Skeletal muscle tissue (tissue), 4 donors: Measurements from ENCODE around the gene TCAP. TPM values are rescaled to one million over a fixed set of nuclear protein-coding genes. Genes with fewer than 3 reads are reported as not detected.

ENCODE experiments used
- H3K27ac ChIP-seq: one replicate; pipeline ENCODE4 v1.7.0; 2013; ENCODE audit warnings: mild to moderate bottlenecking, low read depth, low read length, inconsistent platforms
- H3K27me3 ChIP-seq, 3 donors: one replicate each; pipeline ENCODE4 v1.7.0; 2013; ENCODE audit warnings: low read length in 3 of 3; ENCODE audit not compliant: control insufficient read depth in 3 of 3, insufficient read depth in 3 of 3
- H3K36me3 ChIP-seq, 3 donors: one replicate each; pipeline ENCODE4 v1.7.0; 2013; ENCODE audit warnings: low read length in 3 of 3; ENCODE audit not compliant: control insufficient read depth in 3 of 3, insufficient read depth in 3 of 3
- H3K4me1 ChIP-seq, 3 donors: one replicate each; pipeline ENCODE4 v1.7.0; 2013; ENCODE audit warnings: low read length in 3 of 3, mild to moderate bottlenecking in 3 of 3; ENCODE audit not compliant: control insufficient read depth in 3 of 3, insufficient read depth in 3 of 3
- H3K4me3 ChIP-seq, 3 donors: one replicate each; pipeline ENCODE4 v1.7.0; 2013; ENCODE audit warnings: low read length in 3 of 3
- H3K9ac ChIP-seq, 3 donors: one replicate each; pipeline ENCODE4 v1.7.0; 2013; ENCODE audit warnings: low read length in 3 of 3, mild to moderate bottlenecking in 3 of 3, moderate library complexity in 2 of 3, low read depth in 1 of 3
- H3K9me3 ChIP-seq, 3 donors: one replicate each; pipeline ENCODE4 v1.7.0; 2013; ENCODE audit warnings: low read length in 3 of 3; ENCODE audit not compliant: control insufficient read depth in 3 of 3
- total RNA-seq: library from RNA; depleted of rRNA; stranded (reverse); fragments of >200 nt; gene quantifications from one replicate; pipeline ENCODE4 v1.2.3, GENCODE V29; 2014
- donor health status: Osteomylitis.

TCAP gene
- total RNA-seq, 1 donor from 2014 or later = 78.8 TPM

GRCh38 chr17:39659279-39660010, 5.7 kb upstream of the TCAP start:
- Histone ChIP-seq H3K27me3 (no peaks in the 10 kb centered on the region), H3K27ac (peak overlapping the region; percentile 32), H3K4me1 (peaks cover 49 to 74% (median 71%) of the 10 kb centered on the region in 3 donors), H3K9ac (peak overlapping the region in 1 of 3 donors; percentile 77), H3K36me3 (peaks cover 0 to 8% (median 3%) of the 10 kb centered on the region in 3 donors), H3K9me3 (no peaks in the 10 kb centered on the region), H3K4me3 (peak overlapping the region in 1 of 3 donors; percentile 35)

DNA sequence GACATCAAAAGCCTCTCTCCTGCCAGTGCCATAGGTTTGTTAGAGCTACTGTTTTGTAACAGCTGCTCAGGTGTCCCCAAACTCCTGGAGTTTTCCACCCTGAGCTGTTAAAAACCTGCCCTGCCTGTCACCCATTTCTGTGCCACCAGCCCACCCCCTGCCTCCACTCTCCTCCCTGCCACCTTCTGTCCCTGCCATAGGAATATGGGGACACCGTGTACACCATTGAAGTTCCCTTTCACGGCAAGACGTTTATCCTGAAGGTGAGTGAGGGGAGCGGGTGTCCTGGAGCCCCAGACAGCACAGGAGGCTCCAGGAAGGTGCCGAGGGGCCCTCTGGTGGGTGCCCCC, 5.2 kb upstream of the TCAP start:
- peak overlapping the region; percentile 32 for H3K27ac ChIP-seq
- H3K4me1 ChIP-seq = peaks cover 52 to 76% (median 75%) of the 10 kb centered on the region in 3 donors
- H3K4me3 ChIP-seq = peak overlapping the region in 2 of 3 donors; percentile 35
- peak overlapping the region; percentile 19 to 77 (median 44) for H3K9ac ChIP-seq
- H3K9me3 ChIP-seq = no peaks in the 10 kb centered on the region
- no peaks in the 10 kb centered on the region for H3K27me3 ChIP-seq
- H3K36me3 ChIP-seq = peaks cover 0 to 8% (median 3%) of the 10 kb centered on the region in 3 donors

DNA sequence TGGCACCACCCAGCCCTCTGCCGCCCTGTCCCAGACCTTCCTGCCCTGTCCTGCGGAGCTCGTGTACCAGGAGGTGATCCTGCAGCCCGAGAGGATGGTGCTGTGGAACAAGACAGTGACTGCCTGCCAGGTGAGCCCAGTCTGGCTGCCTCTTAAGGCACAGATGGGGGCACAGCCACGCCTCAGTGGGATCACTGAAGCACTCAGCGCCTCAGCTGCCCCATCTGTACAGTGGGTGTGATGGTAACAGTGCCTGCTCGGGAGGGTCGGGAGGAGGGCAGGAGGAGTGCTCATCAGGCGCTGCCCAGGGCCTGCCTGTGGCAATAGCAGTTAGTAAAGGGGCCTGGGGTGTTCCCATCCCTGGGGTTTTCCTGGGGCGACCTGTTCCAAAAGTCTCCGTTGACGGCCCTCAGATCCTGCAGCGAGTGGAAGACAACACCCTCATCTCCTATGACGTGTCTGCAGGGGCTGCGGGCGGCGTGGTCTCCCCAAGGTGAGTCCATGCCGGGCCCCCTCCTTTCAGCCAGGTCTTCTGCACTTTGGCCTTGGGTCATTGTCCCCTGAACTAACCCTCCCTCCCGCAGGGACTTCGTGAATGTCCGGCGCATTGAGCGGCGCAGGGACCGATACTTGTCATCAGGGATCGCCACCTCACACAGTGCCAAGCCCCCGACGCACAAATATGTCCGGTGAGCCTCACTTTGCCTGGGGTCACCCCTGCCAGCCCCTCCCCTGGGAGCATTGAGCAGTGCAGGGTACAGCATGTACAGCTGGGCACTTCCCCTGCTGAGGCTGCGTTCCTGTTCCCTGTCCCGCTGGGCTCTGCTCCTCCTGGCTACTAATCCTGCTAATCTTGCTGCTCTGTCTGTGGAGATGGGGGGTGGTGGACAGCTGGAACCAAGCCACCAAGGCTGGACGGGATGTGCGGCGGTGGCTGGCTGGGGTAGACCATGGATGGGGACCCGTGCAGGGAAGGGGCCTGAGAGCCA, 4.5 kb upstream of the TCAP start:
- peaks cover 52 to 81% (median 76%) of the 10 kb centered on the region in 3 donors for H3K4me1 ChIP-seq

GRCh38 chr17:39661744-39662541, 3.2 kb upstream of the TCAP start:
- Histone ChIP-seq H3K4me3 (no peak overlapping the region), H3K9ac (peak overlapping the region in 2 of 3 donors; percentile 45 to 77), H3K27me3 (no peaks in the 10 kb centered on the region), H3K4me1 (peaks cover 52 to 93% (median 82%) of the 10 kb centered on the region in 3 donors), H3K36me3 (peaks cover 6 to 12% (median 11%) of the 10 kb centered on the region in 3 donors), H3K9me3 (no peaks in the 10 kb centered on the region), H3K27ac (peak overlapping the region; percentile 72)

More for the DNA sequence above, 4.5 kb upstream of the TCAP start:
- Histone ChIP-seq H3K9me3 (no peaks in the 10 kb centered on the region), H3K27me3 (no peaks in the 10 kb centered on the region), H3K4me3 (peak overlapping the region; percentile 24 to 58 (median 35)), H3K27ac (peak overlapping the region; percentile 32), H3K9ac (peak overlapping the region; percentile 40 to 77 (median 47)), H3K36me3 (peaks cover 3 to 8% (median 4%) of the 10 kb centered on the region in 3 donors)

DNA sequence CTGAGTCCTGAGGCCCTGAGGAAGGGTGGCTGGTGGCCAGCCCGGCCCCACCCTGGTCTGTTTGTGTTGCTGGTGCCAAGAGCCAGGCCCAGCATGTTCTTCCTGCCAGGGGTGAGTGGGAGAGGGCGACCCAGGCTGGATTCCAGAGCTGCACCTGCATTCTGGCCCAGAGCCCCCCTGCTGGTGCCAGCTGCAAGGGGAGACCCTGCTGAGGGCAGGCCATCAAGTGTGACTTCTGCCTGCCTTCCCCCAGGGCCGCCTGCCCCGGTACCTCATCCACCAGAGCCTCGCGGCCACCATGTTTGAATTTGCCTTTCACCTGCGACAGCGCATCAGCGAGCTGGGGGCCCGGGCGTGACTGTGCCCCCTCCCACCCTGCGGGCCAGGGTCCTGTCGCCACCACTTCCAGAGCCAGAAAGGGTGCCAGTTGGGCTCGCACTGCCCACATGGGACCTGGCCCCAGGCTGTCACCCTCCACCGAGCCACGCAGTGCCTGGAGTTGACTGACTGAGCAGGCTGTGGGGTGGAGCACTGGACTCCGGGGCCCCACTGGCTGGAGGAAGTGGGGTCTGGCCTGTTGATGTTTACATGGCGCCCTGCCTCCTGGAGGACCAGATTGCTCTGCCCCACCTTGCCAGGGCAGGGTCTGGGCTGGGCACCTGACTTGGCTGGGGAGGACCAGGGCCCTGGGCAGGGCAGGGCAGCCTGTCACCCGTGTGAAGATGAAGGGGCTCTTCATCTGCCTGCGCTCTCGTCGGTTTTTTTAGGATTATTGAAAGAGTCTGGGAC, 2.4 kb upstream of the TCAP start:
- Histone ChIP-seq H3K4me1 (peaks cover 49 to 93% (median 82%) of the 10 kb centered on the region in 3 donors), H3K27me3 (no peaks in the 10 kb centered on the region), H3K36me3 (peaks cover 3 to 12% (median 11%) of the 10 kb centered on the region in 3 donors), H3K27ac (peak overlapping the region; percentile 72), H3K9ac (peak overlapping the region; percentile 32 to 77 (median 57)), H3K4me3 (peak overlapping the region in 1 of 3 donors; percentile 41), H3K9me3 (no peaks in the 10 kb centered on the region)

GRCh38 chr17:39663340-39663687, 1.8 kb upstream of the TCAP start:
- H3K9ac ChIP-seq = peak overlapping the region in 2 of 3 donors; percentile 57 to 100
- H3K4me1 ChIP-seq = peaks cover 50 to 89% (median 76%) of the 10 kb centered on the region in 3 donors
- peak overlapping the region in 2 of 3 donors; percentile 41 to 91 for H3K4me3 ChIP-seq
- H3K27ac ChIP-seq = peak overlapping the region; percentile 72
- no peaks in the 10 kb centered on the region for H3K27me3 ChIP-seq
- peaks cover 2 to 12% (median 11%) of the 10 kb centered on the region in 3 donors for H3K36me3 ChIP-seq
- H3K9me3 ChIP-seq = no peaks in the 10 kb centered on the region

DNA sequence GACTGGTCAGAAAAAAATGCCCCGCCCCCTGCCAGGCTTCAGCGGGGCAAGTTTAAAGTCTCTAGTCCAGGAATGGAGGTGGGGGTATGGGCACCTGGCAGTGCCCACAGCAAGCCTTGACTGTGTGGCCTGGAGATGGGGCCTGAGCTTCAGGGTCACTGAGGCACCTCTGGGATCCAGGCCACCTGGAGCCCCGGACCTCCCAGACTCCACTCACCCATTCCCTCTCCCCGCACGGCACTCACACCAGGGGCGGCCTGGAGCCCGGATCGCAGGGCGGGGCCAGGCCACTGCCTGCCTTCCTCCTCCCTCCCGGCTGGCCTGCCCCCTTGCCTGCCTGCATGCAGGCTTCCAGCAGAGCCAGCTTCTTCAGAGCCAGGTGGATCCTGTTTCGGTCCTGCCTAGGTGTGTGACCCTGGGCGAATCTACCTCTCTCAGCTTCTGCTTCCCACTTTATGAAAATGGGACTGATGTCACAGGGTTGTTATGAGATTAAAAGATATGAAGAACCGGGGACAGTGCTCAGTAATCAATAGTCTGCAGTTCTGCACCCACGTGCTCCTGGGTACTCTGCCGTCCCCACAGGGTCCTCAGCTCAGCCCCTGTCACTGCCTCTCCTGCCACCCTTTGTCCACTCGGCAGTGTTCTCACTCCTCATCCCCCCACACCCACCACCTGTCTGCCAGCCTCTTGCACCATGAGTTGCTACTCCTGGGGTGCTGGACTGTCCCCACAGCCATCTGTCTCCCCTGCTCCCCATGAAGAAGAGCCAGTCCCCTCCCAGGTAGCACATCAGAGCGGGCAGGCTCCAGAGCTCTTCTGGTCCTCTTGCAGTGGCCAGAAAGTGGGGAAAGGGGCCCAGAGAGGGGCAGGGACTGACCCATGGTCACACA, 1.2 kb upstream of the TCAP start:
- H3K9me3 ChIP-seq = no peaks in the 10 kb centered on the region
- no peaks in the 10 kb centered on the region for H3K27me3 ChIP-seq
- H3K9ac ChIP-seq = peak overlapping the region; percentile 100
- H3K4me1 ChIP-seq = peaks cover 56 to 88% (median 75%) of the 10 kb centered on the region in 3 donors
- peak overlapping the region; percentile 100 for H3K27ac ChIP-seq
- peaks cover 2 to 12% (median 11%) of the 10 kb centered on the region in 3 donors for H3K36me3 ChIP-seq
- H3K4me3 ChIP-seq = peak overlapping the region; percentile 89 to 98 (median 91)

DNA sequence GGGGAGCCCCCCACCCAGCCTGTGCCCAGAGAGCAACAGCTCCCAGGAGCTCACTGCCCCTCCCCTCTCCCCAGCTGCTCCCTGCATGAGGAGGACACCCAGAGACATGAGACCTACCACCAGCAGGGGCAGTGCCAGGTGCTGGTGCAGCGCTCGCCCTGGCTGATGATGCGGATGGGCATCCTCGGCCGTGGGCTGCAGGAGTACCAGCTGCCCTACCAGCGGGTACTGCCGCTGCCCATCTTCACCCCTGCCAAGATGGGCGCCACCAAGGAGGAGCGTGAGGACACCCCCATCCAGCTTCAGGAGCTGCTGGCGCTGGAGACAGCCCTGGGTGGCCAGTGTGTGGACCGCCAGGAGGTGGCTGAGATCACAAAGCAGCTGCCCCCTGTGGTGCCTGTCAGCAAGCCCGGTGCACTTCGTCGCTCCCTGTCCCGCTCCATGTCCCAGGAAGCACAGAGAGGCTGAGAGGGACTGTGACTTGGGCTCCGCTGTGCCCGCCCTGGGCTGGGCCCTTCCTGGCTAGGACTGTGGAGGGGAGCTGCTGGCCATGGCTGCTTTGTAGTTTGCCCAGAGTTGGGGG, 584 bp downstream of the TCAP start:
- peak overlapping the region; percentile 100 for H3K9ac ChIP-seq
- peaks cover 2 to 14% (median 8%) of the 10 kb centered on the region in 3 donors for H3K36me3 ChIP-seq
- peak overlapping the region; percentile 89 to 98 (median 91) for H3K4me3 ChIP-seq
- H3K9me3 ChIP-seq = no peaks in the 10 kb centered on the region
- H3K27ac ChIP-seq = peak overlapping the region; percentile 100
- H3K4me1 ChIP-seq = peaks cover 51 to 87% (median 75%) of the 10 kb centered on the region in 3 donors
- H3K27me3 ChIP-seq = peaks cover 0 to 14% (median 3%) of the 10 kb centered on the region in 3 donors
